ENCODE measurements around the gene BAIAP3.

The BAIAP3 gene

GRCh38 chr16:1367486-1368174 is 34.2 kb downstream of the BAIAP3 start:
- H4K20me1 ChIP-seq (ENCODE audit: control insufficient read depth, insufficient read depth, low read depth, low read length): no peaks in the 10 kb centered on the region
- no peaks in the 10 kb centered on the region for H3K27me3 ChIP-seq (ENCODE audit: control insufficient read depth, low read length)
- H3K36me3 ChIP-seq (ENCODE audit: control insufficient read depth, low read length): peaks cover 14% of the 10 kb centered on the region
- no peaks in the 10 kb centered on the region for H3K79me2 ChIP-seq (ENCODE audit: control insufficient read depth, low read length)
- no peaks in the 10 kb centered on the region for H3K9me2 ChIP-seq (replicated peaks; ENCODE audit: control insufficient read depth, low read length)
- no peak overlapping the region for H3K4me2 ChIP-seq (ENCODE audit: low read length)
- H3K4me3 ChIP-seq (ENCODE audit: low read length): no peak overlapping the region
- TF ChIP-seq EZH2phosphoT487 (IDR thresholded peaks at IDR 0.05; ENCODE audit: borderline replicate concordance, low read length) (no peak), CTCF (IDR thresholded peaks at IDR 0.05; ENCODE audit: low read depth, low read length, poor library complexity, severe bottlenecking) (no peak)
- no peaks in the 10 kb centered on the region for H3K9me3 ChIP-seq (ENCODE audit: control insufficient read depth, insufficient read depth, low read length)
- no peaks in the 10 kb centered on the region for H3K4me1 ChIP-seq (ENCODE audit: control insufficient read depth, low read length)
- H3K27ac ChIP-seq (ENCODE audit: low read depth, low read length): no peak overlapping the region
- 0 out of 2 replicates have a peak, but pooled peaks cover 3% of the 10 kb centered on the region for H3F3A ChIP-seq (ENCODE audit: control insufficient read depth, insufficient read depth)

- no peak overlapping the region for H3K4me2 ChIP-seq (ENCODE audit: low read length)
- H3K9me2 ChIP-seq (replicated peaks; ENCODE audit: control insufficient read depth, low read length): no peaks in the 10 kb centered on the region
- no peak overlapping the region for H3K4me3 ChIP-seq (ENCODE audit: low read length)
- no peaks in the 10 kb centered on the region for H3K79me2 ChIP-seq (ENCODE audit: control insufficient read depth, low read length)
- H3K36me3 ChIP-seq (ENCODE audit: control insufficient read depth, low read length): no peaks in the 10 kb centered on the region
- no peaks in the 10 kb centered on the region for H3K9me3 ChIP-seq (ENCODE audit: control insufficient read depth, insufficient read depth, low read length)
- H4K20me1 ChIP-seq (ENCODE audit: control insufficient read depth, insufficient read depth, low read depth, low read length): no peaks in the 10 kb centered on the region
- H3K4me1 ChIP-seq (ENCODE audit: control insufficient read depth, low read length): no peaks in the 10 kb centered on the region
- H3F3A ChIP-seq (ENCODE audit: control insufficient read depth, insufficient read depth): no peaks in the 10 kb centered on the region
- no peaks in the 10 kb centered on the region for H3K27me3 ChIP-seq (ENCODE audit: control insufficient read depth, low read length)
- TF ChIP-seq EZH2phosphoT487 (IDR thresholded peaks at IDR 0.05; ENCODE audit: borderline replicate concordance, low read length) (no peak), CTCF (IDR thresholded peaks at IDR 0.05; ENCODE audit: low read depth, low read length, poor library complexity, severe bottlenecking) (no peak)
- H3K27ac ChIP-seq (ENCODE audit: low read depth, low read length): no peak overlapping the region
Observed at GRCh38 chr16:1371054-1371978, 37.9 kb downstream of the BAIAP3 start.

- TF ChIP-seq CTCF (IDR thresholded peaks at IDR 0.05; ENCODE audit: low read depth, low read length, poor library complexity, severe bottlenecking): no peak
- H3K9me3 ChIP-seq (ENCODE audit: control insufficient read depth, insufficient read depth, low read length): no peaks in the 10 kb centered on the region
- H3K9me2 ChIP-seq (replicated peaks; ENCODE audit: control insufficient read depth, low read length): no peaks in the 10 kb centered on the region
Observed at GRCh38 chr16:1372292-1372950, 39.0 kb downstream of the BAIAP3 start.

More at GRCh38 chr16:1372292-1372950, 39.0 kb downstream of the BAIAP3 start:
- H3K27ac ChIP-seq (ENCODE audit: low read depth, low read length): no peak overlapping the region
- no peak overlapping the region for H3K4me2 ChIP-seq (ENCODE audit: low read length)
- no peaks in the 10 kb centered on the region for H3K4me1 ChIP-seq (ENCODE audit: control insufficient read depth, low read length)
- H3F3A ChIP-seq (ENCODE audit: control insufficient read depth, insufficient read depth): no peaks in the 10 kb centered on the region
- H3K27me3 ChIP-seq (ENCODE audit: control insufficient read depth, low read length): no peaks in the 10 kb centered on the region
- H3K36me3 ChIP-seq (ENCODE audit: control insufficient read depth, low read length): no peaks in the 10 kb centered on the region
- H3K4me3 ChIP-seq (ENCODE audit: low read length): no peak overlapping the region
- H3K79me2 ChIP-seq (ENCODE audit: control insufficient read depth, low read length): no peaks in the 10 kb centered on the region
- no peaks in the 10 kb centered on the region for H4K20me1 ChIP-seq (ENCODE audit: control insufficient read depth, insufficient read depth, low read depth, low read length)

Measured in DOHH2 (cell line).